Parathyroid adenoma (tissue), 2 donors: ENCODE results near the gene SIM1.

Experiments
- H2AFZ ChIP-seq: fragments of 300-600 bp; sonication (generic); one replicate; pipeline ENCODE4 v1.7.0; 2017; ENCODE audit warnings: antibody characterized with exemption, mild to moderate bottlenecking
- H3K27ac ChIP-seq: fragments of 300-600 bp; sonication (generic); one replicate; pipeline ENCODE4 v1.7.0; 2017
- H3K27me3 ChIP-seq: fragments of 300-600 bp; sonication (generic); one replicate; pipeline ENCODE4 v1.7.0; 2017; ENCODE audit warnings: low read length; ENCODE audit not compliant: control insufficient read depth, insufficient read depth
- H3K36me3 ChIP-seq: fragments of 300-600 bp; sonication (generic); one replicate; pipeline ENCODE4 v1.7.0; 2017; ENCODE audit warnings: low read length; ENCODE audit not compliant: control insufficient read depth, insufficient read depth
- H3K4me1 ChIP-seq: fragments of 300-600 bp; sonication (generic); one replicate; pipeline ENCODE4 v1.7.0; 2017; ENCODE audit warnings: control low read depth
- H3K4me2 ChIP-seq: fragments of 300-600 bp; sonication (generic); one replicate; pipeline ENCODE4 v1.7.0; 2017; ENCODE audit warnings: low read length
- H3K4me3 ChIP-seq: fragments of 300-600 bp; sonication (generic); one replicate; pipeline ENCODE4 v1.7.0; 2017; ENCODE audit warnings: low read depth, low read length
- H3K79me2 ChIP-seq: fragments of 300-600 bp; sonication (generic); one replicate; pipeline ENCODE4 v1.7.0; 2017; ENCODE audit warnings: control low read depth
- H3K9ac ChIP-seq: fragments of 300-600 bp; sonication (generic); one replicate; pipeline ENCODE4 v1.7.0; 2017; ENCODE audit warnings: mild to moderate bottlenecking
- H3K9me3 ChIP-seq: fragments of 300-600 bp; sonication (generic); one replicate; pipeline ENCODE4 v1.7.0; 2017; ENCODE audit warnings: low read length; ENCODE audit not compliant: control insufficient read depth
- TF ChIP-seq, protein P1 (sequence below): fragments of 300-600 bp; sonication (generic); IDR thresholded peaks from one replicate; pipeline ENCODE4 v1.7.0; 2017; ENCODE audit warnings: antibody characterized with exemption, mild to moderate bottlenecking
- donor health status: primary hyperparathyroidism.

The SIM1 gene

DNA sequence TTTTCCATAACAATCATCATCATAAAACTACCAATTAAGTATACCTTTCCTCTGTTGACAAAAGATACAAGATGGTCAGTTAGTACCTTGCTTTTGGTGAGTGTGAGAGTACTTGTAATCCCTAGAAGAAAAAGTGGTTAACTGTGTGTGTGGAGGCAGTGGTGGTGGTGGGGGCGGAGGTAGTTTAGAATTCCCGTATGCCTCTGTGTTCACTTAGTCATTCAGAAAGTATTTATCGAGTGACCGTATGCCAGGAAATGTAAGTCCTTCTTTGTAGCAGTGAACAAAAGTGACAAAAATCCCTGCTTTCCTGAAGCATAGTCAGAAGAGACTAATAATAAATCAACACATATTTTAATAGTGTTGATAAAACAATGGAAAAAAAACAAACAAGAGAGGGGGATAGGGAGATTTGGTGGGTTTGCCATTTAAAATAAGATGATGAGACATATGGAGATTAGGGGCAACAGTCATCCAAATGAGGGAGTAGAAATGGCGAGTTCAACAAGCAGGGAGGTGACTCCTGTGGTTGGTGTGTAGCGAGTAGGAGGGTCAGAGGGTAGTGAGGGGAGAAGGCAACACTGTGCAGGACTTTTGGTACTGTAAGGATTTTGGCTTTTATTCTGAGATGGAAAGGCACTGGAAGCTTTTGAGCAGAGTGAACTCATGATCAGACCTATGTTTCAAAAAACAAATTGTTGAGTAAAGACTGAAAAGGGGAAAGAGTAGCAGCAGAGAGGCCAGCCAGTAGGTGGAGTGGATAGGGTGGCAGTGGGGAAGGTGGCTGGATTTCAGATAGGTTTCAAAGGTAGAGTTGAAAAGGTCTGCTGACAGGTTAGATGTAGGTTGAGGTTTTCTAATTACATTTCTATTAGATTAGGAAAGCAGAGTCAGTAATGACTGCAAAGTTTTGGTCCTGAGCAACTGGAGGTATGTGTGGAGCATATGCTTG is 40.3 kb upstream of the SIM1 start:
- H3K9ac ChIP-seq: no peak overlapping the region
- no peak overlapping the region for H2AFZ ChIP-seq
- no peak overlapping the region for H3K27ac ChIP-seq
- no peaks in the 10 kb centered on the region for H3K4me1 ChIP-seq
- H3K36me3 ChIP-seq: no peaks in the 10 kb centered on the region
- H3K4me3 ChIP-seq: no peak overlapping the region
- no peaks in the 10 kb centered on the region for H3K27me3 ChIP-seq
- TF ChIP-seq, protein P1, sequence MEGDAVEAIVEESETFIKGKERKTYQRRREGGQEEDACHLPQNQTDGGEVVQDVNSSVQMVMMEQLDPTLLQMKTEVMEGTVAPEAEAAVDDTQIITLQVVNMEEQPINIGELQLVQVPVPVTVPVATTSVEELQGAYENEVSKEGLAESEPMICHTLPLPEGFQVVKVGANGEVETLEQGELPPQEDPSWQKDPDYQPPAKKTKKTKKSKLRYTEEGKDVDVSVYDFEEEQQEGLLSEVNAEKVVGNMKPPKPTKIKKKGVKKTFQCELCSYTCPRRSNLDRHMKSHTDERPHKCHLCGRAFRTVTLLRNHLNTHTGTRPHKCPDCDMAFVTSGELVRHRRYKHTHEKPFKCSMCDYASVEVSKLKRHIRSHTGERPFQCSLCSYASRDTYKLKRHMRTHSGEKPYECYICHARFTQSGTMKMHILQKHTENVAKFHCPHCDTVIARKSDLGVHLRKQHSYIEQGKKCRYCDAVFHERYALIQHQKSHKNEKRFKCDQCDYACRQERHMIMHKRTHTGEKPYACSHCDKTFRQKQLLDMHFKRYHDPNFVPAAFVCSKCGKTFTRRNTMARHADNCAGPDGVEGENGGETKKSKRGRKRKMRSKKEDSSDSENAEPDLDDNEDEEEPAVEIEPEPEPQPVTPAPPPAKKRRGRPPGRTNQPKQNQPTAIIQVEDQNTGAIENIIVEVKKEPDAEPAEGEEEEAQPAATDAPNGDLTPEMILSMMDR: no peak
- no peak overlapping the region for H3K4me2 ChIP-seq
- H3K79me2 ChIP-seq: no peaks in the 10 kb centered on the region
- no peaks in the 10 kb centered on the region for H3K9me3 ChIP-seq

DNA sequence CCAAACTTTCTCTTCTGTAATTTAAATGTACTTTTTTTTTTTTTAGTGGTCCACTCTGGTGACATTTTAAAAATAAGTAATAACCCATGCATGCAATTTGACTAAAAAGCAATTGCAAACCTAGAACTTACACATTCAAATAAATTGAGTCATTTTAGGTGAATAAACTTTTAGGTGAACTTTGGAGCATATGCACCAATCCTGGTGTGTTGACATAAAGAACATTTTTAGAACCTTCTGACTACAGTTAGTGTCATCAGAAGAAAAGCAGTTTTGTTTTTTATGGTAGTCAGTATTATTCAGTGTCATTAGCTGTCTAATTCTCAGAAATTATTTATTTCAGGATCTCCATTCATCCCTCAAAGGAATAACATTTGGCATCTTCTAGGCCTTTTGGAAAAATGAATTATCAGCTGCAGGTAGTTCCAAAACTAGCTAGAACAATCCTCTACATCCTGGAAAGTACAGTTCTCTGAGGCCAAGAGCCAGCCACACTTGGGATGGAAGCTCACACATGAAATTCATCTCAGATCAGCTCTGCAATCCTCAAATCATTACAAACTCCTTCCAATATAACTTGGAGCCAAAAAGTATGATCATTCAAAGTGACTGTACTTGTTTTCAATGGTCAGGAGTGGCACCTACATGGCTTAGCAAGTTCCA is 38.5 kb upstream of the SIM1 start:
- Histone ChIP-seq H3K79me2 (no peaks in the 10 kb centered on the region), H3K4me2 (no peak overlapping the region), H3K4me3 (no peak overlapping the region), H3K4me1 (no peaks in the 10 kb centered on the region), H3K27ac (no peak overlapping the region), H3K9me3 (no peaks in the 10 kb centered on the region), H3K36me3 (no peaks in the 10 kb centered on the region), H3K27me3 (no peaks in the 10 kb centered on the region), H3K9ac (no peak overlapping the region), H2AFZ (no peak overlapping the region)
- TF ChIP-seq, protein P1: no peak

DNA sequence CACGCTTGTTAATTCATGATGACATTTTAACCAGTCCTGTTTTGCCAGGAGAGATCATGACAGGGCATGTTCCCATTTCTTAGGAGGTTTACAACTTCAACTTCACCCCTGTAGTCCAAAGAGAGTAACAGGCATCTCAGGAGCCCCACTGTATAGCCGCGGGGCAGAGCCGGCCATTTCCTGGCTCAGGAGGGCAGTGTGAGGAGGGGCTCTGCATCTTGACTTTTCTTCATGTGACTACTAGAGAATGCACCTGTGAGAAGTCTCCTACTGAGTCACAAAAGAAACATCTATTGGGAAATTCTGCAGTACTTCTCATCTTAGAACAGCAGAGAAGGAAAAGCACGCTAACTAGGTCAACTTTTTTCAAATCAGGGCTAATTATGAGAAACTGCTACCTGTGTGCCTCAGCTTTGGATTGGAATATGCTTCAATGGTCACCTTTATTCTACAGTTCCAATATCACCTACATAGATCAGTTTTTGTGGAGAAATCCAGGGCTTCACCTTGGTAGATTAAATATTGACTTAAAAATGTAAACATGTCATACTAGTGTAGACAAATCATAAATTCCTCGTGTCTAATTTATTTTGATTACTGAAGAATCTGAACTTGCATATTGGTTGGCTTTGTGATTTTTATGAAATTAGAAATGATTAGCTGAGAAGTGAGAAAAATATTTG is 28.6 kb upstream of the SIM1 start:
- Histone ChIP-seq H3K9ac (no peak overlapping the region), H3K9me3 (peaks cover 5% of the 10 kb centered on the region), H3K4me1 (no peaks in the 10 kb centered on the region), H3K4me2 (no peak overlapping the region), H3K79me2 (no peaks in the 10 kb centered on the region), H2AFZ (no peak overlapping the region), H3K27me3 (no peaks in the 10 kb centered on the region), H3K4me3 (no peak overlapping the region), H3K36me3 (no peaks in the 10 kb centered on the region), H3K27ac (no peak overlapping the region)
- TF ChIP-seq, protein P1: no peak

DNA sequence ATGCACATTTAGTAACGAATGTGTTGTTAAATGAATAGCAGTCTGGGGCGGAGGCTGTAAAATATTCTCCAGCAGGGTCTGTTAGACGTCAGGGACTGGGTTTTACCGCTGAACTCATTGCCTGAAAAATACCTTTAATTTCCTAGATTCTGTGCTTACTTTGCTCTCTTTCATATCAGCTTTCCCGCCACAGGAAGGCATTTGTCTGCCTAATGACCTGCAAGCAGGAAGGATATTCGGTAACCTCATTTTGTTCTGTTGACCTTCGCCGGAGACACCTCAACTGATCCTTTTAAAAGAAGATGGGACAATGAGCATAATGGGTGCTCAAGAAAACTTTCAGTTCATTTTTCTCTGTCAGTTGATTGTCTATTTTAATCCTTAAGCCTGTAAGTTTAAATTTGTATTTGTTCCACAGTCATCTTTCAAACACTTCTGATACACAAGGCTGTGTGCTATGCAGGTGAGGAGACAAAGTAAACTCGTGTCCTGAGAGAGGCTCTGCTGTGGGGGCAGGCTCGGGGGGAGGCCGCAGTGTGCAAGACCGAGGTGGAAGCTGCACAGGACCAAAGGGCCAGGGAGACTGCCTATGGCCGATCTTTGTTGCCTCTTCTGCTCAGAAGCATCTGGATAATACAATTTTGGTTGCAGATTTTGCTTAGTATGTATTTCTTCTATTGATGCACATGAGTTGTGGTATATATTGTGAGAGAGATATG is 27.4 kb upstream of the SIM1 start:
- TF ChIP-seq, protein P1: no peak
- H2AFZ ChIP-seq: no peak overlapping the region
- no peak overlapping the region for H3K9ac ChIP-seq
- no peaks in the 10 kb centered on the region for H3K27me3 ChIP-seq
- H3K4me2 ChIP-seq: no peak overlapping the region
- H3K36me3 ChIP-seq: no peaks in the 10 kb centered on the region
- H3K79me2 ChIP-seq: no peaks in the 10 kb centered on the region
- no peak overlapping the region for H3K27ac ChIP-seq
- H3K4me3 ChIP-seq: no peak overlapping the region
- H3K9me3 ChIP-seq: peaks cover 5% of the 10 kb centered on the region
- no peaks in the 10 kb centered on the region for H3K4me1 ChIP-seq
